ENCODE measurements around the gene VTI1A. TPM values are rescaled to one million over a fixed set of nuclear protein-coding genes. Genes with fewer than 3 reads are reported as not detected.

VTI1A gene
- total and polyA plus RNA-seq, 2 of the 13 experiments (the other 11 are each of a cell fraction or from before 2014, with no cell fraction given) = 11.7 to 32.7 TPM

DNA sequence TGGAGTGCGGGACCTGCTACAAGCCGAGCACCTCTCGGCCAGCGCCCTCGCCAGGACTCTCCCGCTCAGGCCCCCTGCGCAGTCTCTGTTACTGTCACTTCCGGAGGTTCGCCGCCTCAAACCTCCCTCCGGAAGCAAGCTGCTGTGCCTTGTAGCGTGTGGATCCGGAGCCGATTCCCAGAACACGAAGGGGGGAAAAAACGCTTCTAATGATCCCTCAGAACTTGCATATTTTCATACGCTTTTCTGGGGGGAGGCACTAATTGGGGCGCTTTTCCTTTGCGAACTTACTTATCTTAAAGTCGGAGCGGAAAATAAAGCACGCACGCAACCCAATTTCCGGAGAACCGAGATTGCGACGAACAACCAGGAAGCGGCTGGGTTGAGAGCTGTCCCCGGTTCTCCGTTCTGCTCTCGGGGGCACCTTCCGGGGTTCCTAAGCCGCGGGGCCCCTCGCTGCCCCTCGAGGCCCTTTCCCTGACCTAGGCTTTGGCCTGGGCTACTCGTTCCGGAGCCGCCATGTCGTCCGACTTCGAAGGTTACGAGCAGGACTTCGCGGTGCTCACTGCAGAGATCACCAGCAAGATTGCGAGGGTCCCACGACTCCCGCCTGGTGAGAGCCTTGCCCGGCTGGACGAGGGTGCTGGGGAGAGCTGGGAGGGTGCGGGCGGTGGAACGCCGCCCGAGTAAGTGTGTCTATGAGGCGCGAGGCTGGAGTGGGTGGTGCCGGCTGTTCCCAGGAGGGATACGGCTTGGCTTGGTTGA, at the start of gene VTI1A, which contains the start of gene ZDHHC6 (continued):
- TF ChIP-seq ZNF12 (CRISPR knock-in tag; IDR thresholded peaks at IDR 0.05) (no peak), ZSCAN29 (CRISPR knock-in tag; conservative IDR thresholded peaks at IDR 0.05) (peak; percentile 83), KAT2B (IDR thresholded peaks at IDR 0.05; ENCODE audit: borderline replicate concordance, low read depth, low read length) (no peak), PCBP1 (IDR thresholded peaks at IDR 0.05; ENCODE audit: borderline replicate concordance, low read depth, low read length) (peak; percentile 85; the same call in 1 of the 2 replicates), KLF16 (CRISPR knock-in tag; IDR thresholded peaks at IDR 0.05) (0 out of 4 replicates have a peak, but pooled peaks of 1 of the 2 experiments have one; percentile 60), ZNF383 (CRISPR knock-in tag; IDR thresholded peaks at IDR 0.05; ENCODE audit: borderline replicate concordance) (peak; percentile 92; the same call in 1 of the 2 replicates), ZSCAN22 (CRISPR knock-in tag; IDR thresholded peaks at IDR 0.05) (0 out of 2 replicates have a peak, but pooled peaks have one; percentile 58), KDM5B (CRISPR knock-in tag; IDR thresholded peaks at IDR 0.05; ENCODE audit: borderline replicate concordance) (peak; percentile 47; the same call in 1 of the 2 replicates), ZNF572 (CRISPR knock-in tag; IDR thresholded peaks at IDR 0.05) (0 out of 2 replicates have a peak, but pooled peaks have one; percentile 21), FOXO1 (CRISPR knock-in tag; IDR thresholded peaks at IDR 0.05) (peak; percentile 22; the same call in 1 of the 2 replicates), ETV6 (CRISPR knock-in tag; conservative IDR thresholded peaks at IDR 0.05) (0 out of 2 replicates have a peak, but pooled peaks have one; percentile 33), ZNF703 (CRISPR knock-in tag; IDR thresholded peaks at IDR 0.05; ENCODE audit: borderline replicate concordance) (no peak), JDP2 (CRISPR knock-in tag; IDR thresholded peaks at IDR 0.05; ENCODE audit: borderline replicate concordance) (no peak), NRL (CRISPR knock-in tag; IDR thresholded peaks at IDR 0.05; ENCODE audit: borderline replicate concordance) (peak; percentile 86), HOXA5 (CRISPR knock-in tag; IDR thresholded peaks at IDR 0.05) (peak; percentile 83; the same call in 1 of the 2 replicates)
- TF ChIP-seq, protein P1, sequence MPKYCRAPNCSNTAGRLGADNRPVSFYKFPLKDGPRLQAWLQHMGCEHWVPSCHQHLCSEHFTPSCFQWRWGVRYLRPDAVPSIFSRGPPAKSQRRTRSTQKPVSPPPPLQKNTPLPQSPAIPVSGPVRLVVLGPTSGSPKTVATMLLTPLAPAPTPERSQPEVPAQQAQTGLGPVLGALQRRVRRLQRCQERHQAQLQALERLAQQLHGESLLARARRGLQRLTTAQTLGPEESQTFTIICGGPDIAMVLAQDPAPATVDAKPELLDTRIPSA (CRISPR knock-in tag; IDR thresholded peaks at IDR 0.05; ENCODE audit: borderline replicate concordance) = no peak
- TF ChIP-seq, protein P2, sequence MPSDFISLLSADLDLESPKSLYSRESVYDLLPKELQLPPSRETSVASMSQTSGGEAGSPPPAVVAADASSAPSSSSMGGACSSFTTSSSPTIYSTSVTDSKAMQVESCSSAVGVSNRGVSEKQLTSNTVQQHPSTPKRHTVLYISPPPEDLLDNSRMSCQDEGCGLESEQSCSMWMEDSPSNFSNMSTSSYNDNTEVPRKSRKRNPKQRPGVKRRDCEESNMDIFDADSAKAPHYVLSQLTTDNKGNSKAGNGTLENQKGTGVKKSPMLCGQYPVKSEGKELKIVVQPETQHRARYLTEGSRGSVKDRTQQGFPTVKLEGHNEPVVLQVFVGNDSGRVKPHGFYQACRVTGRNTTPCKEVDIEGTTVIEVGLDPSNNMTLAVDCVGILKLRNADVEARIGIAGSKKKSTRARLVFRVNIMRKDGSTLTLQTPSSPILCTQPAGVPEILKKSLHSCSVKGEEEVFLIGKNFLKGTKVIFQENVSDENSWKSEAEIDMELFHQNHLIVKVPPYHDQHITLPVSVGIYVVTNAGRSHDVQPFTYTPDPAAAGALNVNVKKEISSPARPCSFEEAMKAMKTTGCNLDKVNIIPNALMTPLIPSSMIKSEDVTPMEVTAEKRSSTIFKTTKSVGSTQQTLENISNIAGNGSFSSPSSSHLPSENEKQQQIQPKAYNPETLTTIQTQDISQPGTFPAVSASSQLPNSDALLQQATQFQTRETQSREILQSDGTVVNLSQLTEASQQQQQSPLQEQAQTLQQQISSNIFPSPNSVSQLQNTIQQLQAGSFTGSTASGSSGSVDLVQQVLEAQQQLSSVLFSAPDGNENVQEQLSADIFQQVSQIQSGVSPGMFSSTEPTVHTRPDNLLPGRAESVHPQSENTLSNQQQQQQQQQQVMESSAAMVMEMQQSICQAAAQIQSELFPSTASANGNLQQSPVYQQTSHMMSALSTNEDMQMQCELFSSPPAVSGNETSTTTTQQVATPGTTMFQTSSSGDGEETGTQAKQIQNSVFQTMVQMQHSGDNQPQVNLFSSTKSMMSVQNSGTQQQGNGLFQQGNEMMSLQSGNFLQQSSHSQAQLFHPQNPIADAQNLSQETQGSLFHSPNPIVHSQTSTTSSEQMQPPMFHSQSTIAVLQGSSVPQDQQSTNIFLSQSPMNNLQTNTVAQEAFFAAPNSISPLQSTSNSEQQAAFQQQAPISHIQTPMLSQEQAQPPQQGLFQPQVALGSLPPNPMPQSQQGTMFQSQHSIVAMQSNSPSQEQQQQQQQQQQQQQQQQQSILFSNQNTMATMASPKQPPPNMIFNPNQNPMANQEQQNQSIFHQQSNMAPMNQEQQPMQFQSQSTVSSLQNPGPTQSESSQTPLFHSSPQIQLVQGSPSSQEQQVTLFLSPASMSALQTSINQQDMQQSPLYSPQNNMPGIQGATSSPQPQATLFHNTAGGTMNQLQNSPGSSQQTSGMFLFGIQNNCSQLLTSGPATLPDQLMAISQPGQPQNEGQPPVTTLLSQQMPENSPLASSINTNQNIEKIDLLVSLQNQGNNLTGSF (CRISPR knock-in tag; IDR thresholded peaks at IDR 0.05) = peak; percentile 32; the same call in 1 of the 2 replicates
- TF ChIP-seq, protein P3, sequence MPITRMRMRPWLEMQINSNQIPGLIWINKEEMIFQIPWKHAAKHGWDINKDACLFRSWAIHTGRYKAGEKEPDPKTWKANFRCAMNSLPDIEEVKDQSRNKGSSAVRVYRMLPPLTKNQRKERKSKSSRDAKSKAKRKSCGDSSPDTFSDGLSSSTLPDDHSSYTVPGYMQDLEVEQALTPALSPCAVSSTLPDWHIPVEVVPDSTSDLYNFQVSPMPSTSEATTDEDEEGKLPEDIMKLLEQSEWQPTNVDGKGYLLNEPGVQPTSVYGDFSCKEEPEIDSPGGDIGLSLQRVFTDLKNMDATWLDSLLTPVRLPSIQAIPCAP (CRISPR knock-in tag; IDR thresholded peaks at IDR 0.05; ENCODE audit: low read depth) = no peak
- TF ChIP-seq, protein P4, sequence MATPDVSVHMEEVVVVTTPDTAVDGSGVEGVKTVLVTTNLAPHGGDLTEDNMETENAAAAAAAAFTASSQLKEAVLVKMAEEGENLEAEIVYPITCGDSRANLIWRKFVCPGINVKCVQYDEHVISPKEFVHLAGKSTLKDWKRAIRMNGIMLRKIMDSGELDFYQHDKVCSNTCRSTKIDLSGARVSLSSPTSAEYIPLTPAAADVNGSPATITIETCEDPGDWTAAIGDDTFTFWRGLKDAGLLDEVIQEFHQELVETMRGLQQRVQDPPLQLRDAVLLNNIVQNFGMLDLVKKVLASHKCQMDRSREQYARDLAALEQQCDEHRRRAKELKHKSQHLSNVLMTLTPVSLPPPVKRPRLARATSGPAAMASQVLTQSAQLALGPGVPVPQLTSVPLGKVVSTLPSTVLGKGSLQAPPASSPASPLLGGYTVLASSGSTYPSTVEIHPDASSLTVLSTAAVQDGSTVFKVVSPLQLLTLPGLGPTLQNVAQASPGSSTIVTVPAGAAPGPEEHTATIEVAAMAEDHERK (CRISPR knock-in tag; IDR thresholded peaks at IDR 0.05; ENCODE audit: low read depth) = no peak

Data from HepG2 (cell line).